Tibial nerve (tissue), 4 donors: ENCODE data around the gene PIGS. TPM values are rescaled to one million over a fixed set of nuclear protein-coding genes. Genes with fewer than 3 reads are reported as not detected.

ENCODE experiments used
- DNase-seq, 2 donors: peaks; one replicate each; pipeline ENCODE4 v3.0.0-alpha.2; 2019; ENCODE audit warnings: low spot score in 2 of 2
- H3K27ac ChIP-seq, 4 donors: fragments of 200-600 bp; sonication (generic) in 3 of 4; one replicate each; pipeline ENCODE4 v1.5.1; 2017 to 2019; ENCODE audit warnings: mild to moderate bottlenecking in 1 of 4
- H3K27me3 ChIP-seq, 2 donors: fragments of 200-600 bp; sonication (generic) in 1 of 2; one replicate each; pipeline versions ENCODE4 v1.5.1 to v1.6.0; 2017 to 2019
- H3K36me3 ChIP-seq, 3 donors: fragments of 200-600 bp; sonication (generic); one replicate each; pipeline ENCODE4 v1.5.1; 2018 to 2019
- H3K4me1 ChIP-seq, 4 donors: fragments of 200-600 bp; sonication (generic) in 3 of 4; one replicate each; pipeline ENCODE4 v1.5.1; 2017 to 2019
- H3K4me3 ChIP-seq, 4 donors: fragments of 200-600 bp; sonication (generic) in 3 of 4; one replicate each; pipeline ENCODE4 v1.5.1; 2017 to 2019; ENCODE audit warnings: mild to moderate bottlenecking in 1 of 4, moderate library complexity in 1 of 4
- H3K9me3 ChIP-seq, 4 donors: fragments of 200-600 bp; sonication (generic) in 3 of 4; one replicate each; pipeline ENCODE4 v1.5.1; 2017 to 2019
- EP300 ChIP-seq, 2 donors: sonication (generic); formaldehyde crosslinking; IDR thresholded peaks; one replicate each; pipeline ENCODE4 v1.6.1; 2017; ENCODE audit warnings: antibody characterized with exemption in 2 of 2, mild to moderate bottlenecking in 1 of 2
- POLR2A ChIP-seq, 2 donors: fragments of 450-650 bp; IDR thresholded peaks; one replicate each; pipeline ENCODE4 v1.6.1; 2017; ENCODE audit warnings: antibody characterized with exemption in 2 of 2, mild to moderate bottlenecking in 2 of 2, moderate library complexity in 2 of 2
- WGBS, 2 donors: methylation state at CpG; one replicate each; pipeline ENCODE4 v1.1.5; 2018; 5-methylcytosine and 5-hydroxymethylcytosine counted together
- total RNA-seq, 4 donors: library from RNA; depleted of rRNA; stranded (reverse); fragments of >200 nt; gene quantifications; one replicate each; pipeline ENCODE4 v1.1.0, GENCODE V29; 2016
- TF ChIP-seq, protein P1 (sequence below), 5 experiments: fragments of 200-600 bp in 3 of 5; fragments of 450-650 bp in 2 of 5; sonication (generic) in 3 of 5; IDR thresholded peaks; one replicate each; pipeline ENCODE4 v1.5.1; 2016 to 2019; ENCODE audit warnings: antibody characterized with exemption in 5 of 5, mild to moderate bottlenecking in 3 of 5, moderate library complexity in 2 of 5

Gene PIGS
- total RNA-seq, 4 donors from 2014 or later: 62.2 to 82.4 (median 73.2) TPM

DNA sequence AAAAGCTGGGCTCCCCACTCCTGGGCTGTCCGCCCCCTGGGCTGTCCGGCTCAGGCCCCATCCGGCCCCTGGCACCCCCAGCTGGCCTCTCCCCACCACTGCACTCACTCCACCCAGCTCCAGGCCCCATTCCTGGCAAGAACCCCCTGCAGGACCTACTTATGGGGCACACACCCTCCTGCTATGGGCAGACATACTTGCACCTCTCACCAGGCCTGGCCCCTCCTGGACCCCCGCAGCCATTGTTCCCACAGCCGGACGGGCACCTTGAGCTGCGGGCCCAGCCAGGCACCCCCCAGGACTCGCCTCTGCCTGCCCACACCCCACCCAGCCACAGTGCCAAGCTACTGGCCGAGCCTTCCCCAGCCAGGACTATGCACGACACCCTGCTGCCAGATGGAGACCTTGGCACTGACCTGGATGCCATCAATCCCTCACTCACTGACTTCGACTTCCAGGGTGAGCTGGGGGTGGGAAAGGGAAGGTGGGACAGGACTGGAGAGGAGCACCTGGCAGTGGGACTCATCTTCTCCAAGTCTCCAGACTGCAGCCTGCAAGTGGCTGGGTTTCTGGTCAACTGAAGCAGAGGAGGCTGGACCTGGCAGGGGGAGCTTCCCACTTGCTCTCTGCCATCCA lies 36.5 kb downstream of the PIGS start:
- H3K4me3 ChIP-seq: no peak overlapping the region
- no peaks in the 10 kb centered on the region for H3K27me3 ChIP-seq
- no peaks in the 10 kb centered on the region for H3K9me3 ChIP-seq
- no peak for DNase-seq
- H3K4me1 ChIP-seq: no peaks in the 10 kb centered on the region
- no peak overlapping the region for H3K27ac ChIP-seq
- TF ChIP-seq EP300 (IDR thresholded peaks at IDR 0.05) (no peak), POLR2A (IDR thresholded peaks at IDR 0.05) (no peak)
- TF ChIP-seq, protein P1, sequence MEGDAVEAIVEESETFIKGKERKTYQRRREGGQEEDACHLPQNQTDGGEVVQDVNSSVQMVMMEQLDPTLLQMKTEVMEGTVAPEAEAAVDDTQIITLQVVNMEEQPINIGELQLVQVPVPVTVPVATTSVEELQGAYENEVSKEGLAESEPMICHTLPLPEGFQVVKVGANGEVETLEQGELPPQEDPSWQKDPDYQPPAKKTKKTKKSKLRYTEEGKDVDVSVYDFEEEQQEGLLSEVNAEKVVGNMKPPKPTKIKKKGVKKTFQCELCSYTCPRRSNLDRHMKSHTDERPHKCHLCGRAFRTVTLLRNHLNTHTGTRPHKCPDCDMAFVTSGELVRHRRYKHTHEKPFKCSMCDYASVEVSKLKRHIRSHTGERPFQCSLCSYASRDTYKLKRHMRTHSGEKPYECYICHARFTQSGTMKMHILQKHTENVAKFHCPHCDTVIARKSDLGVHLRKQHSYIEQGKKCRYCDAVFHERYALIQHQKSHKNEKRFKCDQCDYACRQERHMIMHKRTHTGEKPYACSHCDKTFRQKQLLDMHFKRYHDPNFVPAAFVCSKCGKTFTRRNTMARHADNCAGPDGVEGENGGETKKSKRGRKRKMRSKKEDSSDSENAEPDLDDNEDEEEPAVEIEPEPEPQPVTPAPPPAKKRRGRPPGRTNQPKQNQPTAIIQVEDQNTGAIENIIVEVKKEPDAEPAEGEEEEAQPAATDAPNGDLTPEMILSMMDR (IDR thresholded peaks at IDR 0.05): no peak
- no peaks in the 10 kb centered on the region for H3K36me3 ChIP-seq
- 85 to 91% methylated on average over 9 to 11 of the region's 11 CpGs for WGBS, 2 donors

DNA sequence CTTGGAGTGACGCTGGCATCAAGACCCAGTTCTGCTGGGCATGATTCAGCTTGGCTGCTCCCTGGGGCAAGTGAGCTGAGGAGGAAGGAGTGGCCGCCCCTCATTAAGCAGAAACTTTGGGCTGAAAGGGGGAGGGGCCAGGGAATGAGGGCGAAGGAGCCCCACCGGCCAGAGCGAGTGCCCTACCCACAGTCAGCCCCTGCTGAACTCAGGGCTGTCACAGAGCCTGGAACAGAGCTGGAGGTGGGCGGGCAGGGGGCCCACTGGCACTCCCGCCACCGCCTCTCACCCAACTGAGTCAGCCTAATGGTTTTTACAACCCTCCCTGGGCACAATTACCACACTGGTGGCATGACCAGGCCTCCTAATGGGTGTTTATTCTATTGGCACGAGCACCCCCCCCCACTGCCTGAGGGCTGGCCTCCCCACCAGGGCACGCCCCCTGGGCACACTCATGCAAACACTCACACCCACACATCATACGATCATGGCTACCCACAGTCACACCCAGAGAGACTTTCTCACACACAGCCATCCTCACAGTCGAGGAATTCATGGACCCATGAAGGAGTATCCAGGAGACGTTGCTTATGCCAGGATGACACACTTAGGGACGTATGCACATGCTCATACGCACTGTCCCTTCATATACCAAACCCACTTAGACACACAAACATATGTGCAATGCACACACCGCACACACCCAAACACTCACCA lies 38.1 kb downstream of the PIGS start:
- 53 to 66% methylated on average over 15 to 16 of the region's 16 CpGs for WGBS, 2 donors
- TF ChIP-seq EP300 (IDR thresholded peaks at IDR 0.05) (no peak), POLR2A (IDR thresholded peaks at IDR 0.05) (no peak)
- TF ChIP-seq, protein P1 (IDR thresholded peaks at IDR 0.05): no peak
- no peaks in the 10 kb centered on the region for H3K4me1 ChIP-seq

DNA sequence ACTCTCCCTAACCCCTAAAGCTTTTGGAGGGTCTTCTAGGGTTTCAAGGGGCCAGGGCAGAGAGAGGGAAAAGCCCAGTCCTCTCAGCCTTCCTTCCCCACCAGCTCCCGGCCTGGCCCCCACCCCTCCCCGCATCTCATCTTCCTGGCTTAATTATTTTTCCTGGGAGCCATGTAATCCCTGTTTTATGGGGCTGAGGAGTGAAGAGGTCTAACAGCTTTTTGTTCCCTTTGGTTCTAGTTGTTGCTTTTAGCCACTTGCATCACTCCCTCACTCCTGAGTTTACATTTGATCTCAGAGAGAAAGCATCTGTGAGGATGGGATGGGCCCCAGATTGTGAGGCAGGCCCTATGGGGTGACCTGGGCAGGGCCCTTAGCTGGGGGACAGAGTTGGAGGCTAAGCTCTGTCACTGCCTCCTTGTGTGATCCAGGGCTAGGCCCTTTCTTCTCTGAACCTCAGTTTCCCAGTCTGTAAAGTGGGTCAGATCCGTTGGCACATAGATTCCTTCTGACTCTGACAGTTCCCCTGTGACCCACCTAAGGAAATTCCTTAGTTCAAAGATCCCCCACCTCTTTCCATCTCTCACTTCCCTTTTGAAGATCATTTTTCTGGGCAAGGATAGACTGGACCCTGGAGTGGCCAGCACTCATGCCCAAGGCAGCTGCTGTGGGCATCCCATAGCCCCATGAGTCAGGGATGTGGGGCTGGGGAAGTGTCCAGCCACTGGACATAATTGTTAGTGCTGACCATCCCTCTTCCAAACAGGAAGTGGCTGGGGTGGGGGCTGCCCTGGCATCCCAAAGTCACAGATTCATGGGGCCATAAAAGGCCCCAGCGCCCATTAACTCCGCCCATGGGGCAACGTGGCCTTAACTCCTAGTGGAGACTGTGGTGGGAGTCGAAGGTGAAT lies 39.0 kb downstream of the PIGS start:
- no peak for TF ChIP-seq POLR2A (IDR thresholded peaks at IDR 0.05)
- TF ChIP-seq EP300 (IDR thresholded peaks at IDR 0.05): no peak
- TF ChIP-seq, protein P1 (IDR thresholded peaks at IDR 0.05): no peak
- WGBS, 2 donors: 52 to 67% methylated on average over 7 of the region's 7 CpGs

More for the DNA sequence above, 38.1 kb downstream of the PIGS start:
- Histone ChIP-seq H3K27me3 (no peaks in the 10 kb centered on the region), H3K36me3 (no peaks in the 10 kb centered on the region), H3K9me3 (no peaks in the 10 kb centered on the region), H3K27ac (no peak overlapping the region), H3K4me3 (no peak overlapping the region)
- no peak for DNase-seq

DNA sequence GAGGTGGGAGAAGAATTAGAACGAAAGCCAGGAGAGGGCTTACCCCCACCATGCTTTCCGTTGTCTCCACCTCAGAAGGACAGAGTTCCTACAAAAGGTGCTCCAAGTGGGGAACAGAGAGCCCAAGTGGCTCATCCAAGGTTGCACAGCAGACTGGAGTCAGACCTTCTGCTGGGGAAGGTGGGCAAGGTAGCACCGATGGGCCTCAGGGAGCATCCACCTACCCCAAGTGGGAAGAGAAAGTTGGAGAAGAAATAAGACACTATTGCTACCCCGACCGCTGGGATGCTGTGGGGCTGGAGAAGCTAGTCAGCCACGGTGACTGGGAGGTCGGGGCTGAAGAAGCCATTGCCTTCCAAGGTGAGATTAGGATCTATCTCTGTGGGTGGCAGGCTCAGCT lies 40.4 kb downstream of the PIGS start:
- no peak for DNase-seq
- TF ChIP-seq, protein P1 (IDR thresholded peaks at IDR 0.05): no peak

More for the DNA sequence above, 39.0 kb downstream of the PIGS start:
- no peak overlapping the region for H3K27ac ChIP-seq
- no peak for DNase-seq
- H3K9me3 ChIP-seq: no peaks in the 10 kb centered on the region
- no peak overlapping the region for H3K4me3 ChIP-seq
- H3K4me1 ChIP-seq: no peaks in the 10 kb centered on the region
- H3K27me3 ChIP-seq: no peaks in the 10 kb centered on the region
- no peaks in the 10 kb centered on the region for H3K36me3 ChIP-seq

More for the DNA sequence above, 40.4 kb downstream of the PIGS start:
- Histone ChIP-seq H3K27me3 (no peaks in the 10 kb centered on the region), H3K4me3 (no peak overlapping the region), H3K27ac (no peak overlapping the region), H3K4me1 (no peaks in the 10 kb centered on the region), H3K9me3 (no peaks in the 10 kb centered on the region), H3K36me3 (no peaks in the 10 kb centered on the region)
- 73 to 77% methylated on average over 6 to 7 of the region's 7 CpGs for WGBS, 2 donors
